GM18519 (cell line): ENCODE data around the gene RAB27A.

Source experiments
- ATAC-seq: cut with Tn5 transposase; IDR thresholded peaks from one replicate; pipeline ENCODE4 v1.9.1; 2021; ENCODE audit warnings: mild to moderate bottlenecking, moderate library complexity; ENCODE audit not compliant: unreplicated experiment, low FRiP score

RAB27A gene

GRCh38 chr15:55230953-55231352, 58.7 kb downstream of the RAB27A start:
- no peak for ATAC-seq

GRCh38 chr15:55230051-55230670, 59.5 kb downstream of the RAB27A start:
- no peak for ATAC-seq

- ATAC-seq: no peak
Measured at GRCh38 chr15:55226127-55226526, 63.5 kb downstream of the RAB27A start.

GRCh38 chr15:55224892-55225291, 64.7 kb downstream of the RAB27A start:
- peak; percentile 39 for ATAC-seq

- ATAC-seq: peak; percentile 50
Measured at GRCh38 chr15:55222588-55222987, 67.0 kb downstream of the RAB27A start.

- ATAC-seq: no peak
Measured at GRCh38 chr15:55221090-55222011, 68.3 kb downstream of the RAB27A start.

- no peak for ATAC-seq
Measured at GRCh38 chr15:55220606-55221005, 69.0 kb downstream of the RAB27A start.

GRCh38 chr15:55218056-55218455, 71.6 kb downstream of the RAB27A start:
- no peak for ATAC-seq

- no peak for ATAC-seq
Measured at GRCh38 chr15:55204464-55204863, 85.1 kb downstream of the RAB27A start.

- ATAC-seq: no peak
Measured at GRCh38 chr15:55202206-55202605, 87.4 kb downstream of the RAB27A start.

- ATAC-seq: no peak
Measured at GRCh38 chr15:55198706-55199105, 90.9 kb downstream of the RAB27A start.

- no peak for ATAC-seq
Measured at GRCh38 chr15:55197719-55198118, 91.9 kb downstream of the RAB27A start.

- ATAC-seq: peak; percentile 8
Measured at GRCh38 chr15:55197362-55197705, 92.3 kb downstream of the RAB27A start.

GRCh38 chr15:55196458-55197361, 92.9 kb downstream of the RAB27A start, which contains the start of gene RSL24D1:
Gene RSL24D1, minus strand, starts transcription at chr15:55196941. Its CDS starts 51 bp downstream, at chr15:55196890.
- peak; percentile 87 for ATAC-seq

- no peak for ATAC-seq
Measured at GRCh38 chr15:55195996-55196395, 93.6 kb downstream of the RAB27A start.

GRCh38 chr15:55194256-55194655, 95.4 kb downstream of the RAB27A start:
- no peak for ATAC-seq

GRCh38 chr15:55186331-55186730, 103.3 kb downstream of the RAB27A start:
- no peak for ATAC-seq

- no peak for ATAC-seq
Measured at GRCh38 chr15:55183679-55184078, 105.9 kb downstream of the RAB27A start.

- ATAC-seq: no peak
Measured at GRCh38 chr15:55179141-55179540, 110.5 kb downstream of the RAB27A start.

GRCh38 chr15:55170361-55170760, 119.3 kb downstream of the RAB27A start:
- ATAC-seq: no peak
